ENCODE measurements around the gene FAM221B.

- TF ChIP-seq CTCF (conservative IDR thresholded peaks at IDR 0.05 in 1 of 2, IDR thresholded peaks at IDR 0.05 in 1 of 2; ENCODE audit: extremely low read depth in 1 of 2, insufficient read depth in 1 of 2, low read depth in 1 of 2, low read length in 2 of 2) (no peak), EZH2 (IDR thresholded peaks at IDR 0.05; ENCODE audit: borderline replicate concordance, low read length) (no peak)
Observed at GRCh38 chr9:35801328-35802128, 27.0 kb downstream of the FAM221B start.
